ENCODE results near the gene PRSS16.

PRSS16 gene

DNA sequence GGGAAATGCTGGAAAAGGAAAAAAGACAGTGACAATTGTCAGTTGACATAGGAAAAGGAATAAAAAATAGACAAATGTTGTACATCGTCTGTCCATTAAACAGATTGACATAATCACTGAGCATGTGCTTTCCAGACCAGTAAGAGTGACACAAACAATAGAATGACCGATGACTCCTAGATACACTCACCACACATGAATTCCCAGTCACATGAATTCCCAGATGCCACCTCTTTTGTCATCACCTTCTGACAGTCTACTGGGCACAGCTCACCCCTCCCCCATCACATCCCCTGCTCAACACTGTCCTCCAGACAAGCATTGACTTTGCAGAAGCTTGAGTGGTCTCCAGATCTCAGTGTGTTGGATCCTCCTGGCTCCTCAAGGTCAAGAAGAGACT lies 38.6 kb downstream of the PRSS16 start:
- FAIRE-seq = no peak

DNA sequence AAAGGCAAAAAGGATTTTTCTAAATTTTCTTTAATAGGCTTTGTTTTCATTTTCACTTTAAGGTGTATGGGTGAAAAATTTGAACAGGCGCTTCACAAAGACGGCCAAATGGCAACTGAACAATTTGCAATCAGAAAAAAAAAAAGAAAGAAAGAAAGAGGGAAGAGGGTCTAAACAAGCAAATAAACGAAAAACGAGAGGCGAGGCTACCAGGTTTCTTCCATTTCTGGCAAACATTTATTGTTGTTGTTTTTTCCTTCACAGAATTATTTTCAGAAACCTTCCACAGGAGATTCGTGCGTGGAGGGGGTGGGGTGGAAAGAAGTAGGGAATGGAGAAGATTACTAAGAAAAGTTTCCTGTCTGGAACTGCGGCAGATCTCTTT lies 40.2 kb downstream of the PRSS16 start:
- no peak for FAIRE-seq

GRCh38 chr6:27288136-27289044 lies 40.9 kb downstream of the PRSS16 start:
- no peak for FAIRE-seq

DNA sequence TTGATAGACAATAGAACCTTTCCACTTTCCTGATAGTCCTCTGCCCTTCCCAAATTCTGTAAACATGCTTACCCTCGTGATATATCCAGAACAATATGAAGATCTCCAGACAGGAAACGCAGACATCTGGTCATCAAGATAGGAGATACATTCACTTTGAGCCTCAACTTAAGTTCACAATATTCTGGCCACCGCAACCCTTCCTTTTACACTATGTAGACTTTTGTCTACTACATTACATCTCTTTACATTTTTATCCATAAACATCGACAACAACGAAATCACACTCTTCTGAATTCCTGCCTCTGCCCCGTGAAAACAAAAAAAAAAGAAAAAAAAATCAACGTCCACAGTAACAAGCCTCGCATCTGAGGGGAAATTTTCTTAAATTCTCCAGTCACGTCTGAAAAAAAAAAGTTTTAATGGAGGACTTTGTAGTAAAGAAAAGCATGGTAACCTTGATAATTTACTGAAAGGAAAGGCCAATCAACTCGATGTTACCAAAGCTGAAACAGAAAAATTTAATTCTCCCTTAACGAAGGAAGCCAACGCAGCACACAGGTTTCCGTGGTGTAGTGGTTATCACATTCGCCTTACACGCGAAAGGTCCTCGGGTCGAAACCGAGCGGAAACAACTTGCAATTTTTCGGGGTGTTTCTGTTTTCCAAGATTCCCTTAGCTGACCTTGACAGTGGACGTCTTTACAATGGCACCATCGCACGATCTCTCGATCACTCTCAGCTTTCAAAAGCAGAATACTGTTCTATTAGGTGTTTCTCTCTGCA lies 42.8 kb downstream of the PRSS16 start:
- no peak for FAIRE-seq

DNA sequence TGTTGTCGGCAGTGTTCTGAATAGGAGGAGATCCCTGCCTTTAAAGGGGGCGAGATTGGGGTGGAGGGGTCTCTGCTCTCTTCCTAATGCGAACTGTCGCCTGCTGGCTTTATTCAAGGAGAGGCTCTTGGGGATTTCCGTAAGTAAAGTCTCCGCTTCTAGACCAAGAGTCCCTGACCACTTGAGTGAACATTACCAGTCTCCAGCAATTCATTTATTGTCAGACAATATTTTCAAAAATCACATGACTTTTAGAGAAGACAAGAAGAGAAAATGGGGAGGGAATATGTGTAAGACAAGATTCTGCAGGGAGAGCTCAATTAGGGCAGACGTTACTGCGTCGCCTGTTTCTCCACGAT lies 43.3 kb downstream of the PRSS16 start:
- no peak for FAIRE-seq

DNA sequence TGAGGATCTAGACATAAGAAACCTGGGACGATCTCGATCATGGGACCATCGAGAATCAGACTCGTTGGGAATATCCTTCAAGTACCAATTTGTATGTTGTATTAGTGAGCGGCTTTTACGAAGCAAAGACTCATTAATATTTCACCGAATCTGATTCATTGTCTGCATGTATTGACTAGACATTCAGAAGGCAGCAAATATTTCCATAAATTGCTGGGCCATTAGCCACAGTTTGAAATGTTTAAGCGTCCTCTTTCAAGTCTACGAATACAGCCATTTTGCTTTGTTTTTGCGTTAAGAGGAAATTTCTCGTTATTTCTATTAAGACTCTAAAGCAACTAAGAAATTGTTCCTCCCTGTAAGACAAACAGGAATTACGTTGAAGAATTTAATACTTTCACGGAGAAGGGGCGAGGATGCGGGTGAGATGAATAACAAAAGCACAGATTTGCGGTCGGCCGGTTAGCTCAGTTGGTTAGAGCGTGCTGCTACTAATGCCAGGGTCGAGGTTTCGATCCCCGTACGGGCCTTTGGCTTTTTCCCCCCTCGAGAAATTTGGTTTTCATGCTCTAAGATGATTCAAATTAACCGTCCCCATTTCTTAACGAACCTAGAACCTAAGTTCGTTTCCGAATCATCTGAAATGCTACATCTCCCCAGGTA lies 46.1 kb downstream of the PRSS16 start:
- FAIRE-seq = no peak

DNA sequence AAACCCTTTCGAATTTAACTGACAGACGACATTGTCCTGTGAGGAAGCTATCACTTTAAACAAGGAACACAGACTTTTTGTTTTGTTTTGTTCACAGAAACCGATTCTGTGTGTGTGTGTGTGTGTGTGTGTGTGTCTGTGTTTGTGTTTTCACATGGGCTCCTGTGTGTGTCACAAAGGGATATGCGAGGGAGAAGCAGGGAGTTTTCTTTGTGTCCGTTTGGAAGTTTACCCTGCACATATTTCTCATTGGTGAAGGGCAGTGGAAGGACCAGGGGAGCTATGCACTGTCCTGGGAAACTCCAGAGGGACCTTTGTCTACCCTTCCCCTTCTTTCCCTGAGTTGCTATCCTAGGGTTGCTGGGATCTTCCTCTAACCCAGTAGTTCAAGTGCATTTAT lies 46.9 kb downstream of the PRSS16 start:
- FAIRE-seq = no peak

GRCh38 chr6:27295301-27296079 lies 48.0 kb downstream of the PRSS16 start:
- FAIRE-seq = no peak

DNA sequence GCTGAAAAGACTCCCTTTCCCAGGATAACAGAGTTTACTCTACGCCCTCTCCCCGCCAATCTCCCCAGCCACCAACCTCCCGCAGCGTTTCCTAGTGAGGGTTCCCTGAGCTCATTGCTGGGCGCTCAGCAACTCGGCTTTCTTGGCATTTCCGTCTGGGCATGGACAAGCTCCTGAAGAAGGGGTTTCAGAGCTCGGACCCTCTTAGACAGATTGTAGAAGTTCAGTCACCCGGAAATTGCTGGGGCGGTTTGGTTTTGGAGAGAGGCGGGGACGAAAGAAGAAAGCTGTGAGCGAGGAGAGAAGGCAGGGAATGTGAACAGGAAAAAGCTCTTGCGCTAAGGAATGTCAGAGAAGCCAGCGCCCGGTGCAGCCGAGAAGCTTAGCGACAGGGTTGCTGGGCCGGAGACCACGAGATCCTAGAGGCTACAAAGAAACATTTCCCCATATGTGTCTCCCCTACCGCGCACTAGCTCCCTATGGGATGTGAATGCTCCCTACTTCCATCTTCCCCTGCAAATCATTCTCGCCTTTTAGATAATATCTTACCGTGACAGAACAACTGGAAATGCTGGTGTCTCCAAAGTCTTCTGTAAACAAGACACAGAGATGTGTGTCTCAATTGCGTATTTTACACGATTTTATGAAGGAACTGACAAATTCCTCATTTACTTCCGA lies 48.7 kb downstream of the PRSS16 start:
- FAIRE-seq = no peak

DNA sequence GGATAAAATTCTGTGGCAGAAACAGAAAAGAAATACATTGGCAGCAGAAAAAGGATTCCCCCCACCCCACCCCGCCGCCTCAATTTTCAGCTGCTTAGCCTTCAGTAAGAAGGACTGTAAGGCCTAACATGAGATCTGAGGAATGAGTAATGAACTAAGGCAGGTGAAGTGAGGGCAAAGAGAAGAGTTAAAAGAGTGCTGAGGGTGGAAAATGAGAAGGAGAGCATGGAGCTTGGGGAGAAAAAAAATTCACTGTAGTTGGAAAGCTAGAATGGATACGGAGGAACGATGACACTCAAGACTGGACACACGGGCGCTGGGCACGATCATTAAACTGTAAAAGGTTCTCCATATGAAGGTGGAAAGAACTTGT lies 50.0 kb downstream of the PRSS16 start:
- FAIRE-seq = no peak

GRCh38 chr6:27297857-27298730 lies 50.6 kb downstream of the PRSS16 start:
- no peak for FAIRE-seq

- no peak for FAIRE-seq
These were observed 56.2 kb downstream of the PRSS16 start for GRCh38 chr6:27303613-27304272.
